ENCODE data around the gene OTUB2. TPM values are rescaled to one million over a fixed set of nuclear protein-coding genes. Genes with fewer than 3 reads are reported as not detected.

Gene OTUB2
- total RNA-seq, 4 donors from 2014 or later: 2.1 to 10.3 (median 7.4) TPM

- Histone ChIP-seq H3K27ac (peak overlapping the region in 3 of 4 donors; percentile 31 to 47 (median 39)), H3K4me1 (peaks cover 0 to 45% (median 6%) of the 10 kb centered on the region in 3 donors), H3K36me3 (no peaks in the 10 kb centered on the region), H3K27me3 (peaks cover 0 to 15% (median 0%) of the 10 kb centered on the region in 4 donors), H3K4me3 (no peak overlapping the region), H3K9me3 (no peaks in the 10 kb centered on the region)
- TF ChIP-seq CTCF (IDR thresholded peaks at IDR 0.05): no peak
- TF ChIP-seq POLR2A (IDR thresholded peaks at IDR 0.05): no peak
- intact Hi-C loops (cut with DNase I): no loop called here
- DNase-seq: no peak
- WGBS, 2 donors: 66 to 79% methylated on average over 3 to 4 of the region's 4 CpGs
These were observed 47.4 kb upstream of the OTUB2 start for GRCh38 chr14:93978735-93979134.

GRCh38 chr14:93980456-93981201, 45.5 kb upstream of the OTUB2 start:
- Histone ChIP-seq H3K9me3 (no peaks in the 10 kb centered on the region), H3K4me3 (no peak overlapping the region), H3K36me3 (no peaks in the 10 kb centered on the region), H3K27ac (peak overlapping the region in 3 of 4 donors; percentile 55 to 85 (median 70)), H3K27me3 (peaks cover 0 to 18% (median 0%) of the 10 kb centered on the region in 4 donors), H3K4me1 (peaks cover 0 to 53% (median 6%) of the 10 kb centered on the region in 3 donors)
- intact Hi-C loops (cut with DNase I): no loop called here
- TF ChIP-seq CTCF (IDR thresholded peaks at IDR 0.05) (no peak), POLR2A (IDR thresholded peaks at IDR 0.05) (no peak)
- WGBS, 2 donors: 54 to 59% methylated on average over 4 to 7 of the region's 11 CpGs
- DNase-seq: no peak

- H3K27me3 ChIP-seq: peaks cover 0 to 14% (median 0%) of the 10 kb centered on the region in 4 donors
- peak overlapping the region in 3 of 4 donors; percentile 55 to 85 (median 70) for H3K27ac ChIP-seq
- H3K36me3 ChIP-seq: no peaks in the 10 kb centered on the region
- H3K4me3 ChIP-seq: no peak overlapping the region
- H3K9me3 ChIP-seq: no peaks in the 10 kb centered on the region
- H3K4me1 ChIP-seq: peaks cover 0 to 44% (median 6%) of the 10 kb centered on the region in 3 donors
- DNase-seq: no peak
- 80 to 82% methylated on average over 1 to 5 of the region's 9 CpGs for whole genome bisulfite sequencing, 2 donors
- no peak for TF ChIP-seq POLR2A (IDR thresholded peaks at IDR 0.05)
- TF ChIP-seq CTCF (IDR thresholded peaks at IDR 0.05): no peak
- intact Hi-C loops (cut with DNase I): no loop called here
These were observed 44.6 kb upstream of the OTUB2 start for GRCh38 chr14:93981316-93982229.

- TF ChIP-seq POLR2A (IDR thresholded peaks at IDR 0.05): no peak
- TF ChIP-seq CTCF (IDR thresholded peaks at IDR 0.05): no peak
- 90 to 100% methylated on average over 1 to 7 of the region's 10 CpGs for WGBS, 2 donors
- no peak overlapping the region for H3K4me3 ChIP-seq
- H3K4me1 ChIP-seq: peaks cover 0 to 41% (median 13%) of the 10 kb centered on the region in 3 donors
- intact Hi-C loops (cut with DNase I): no loop called here
- H3K9me3 ChIP-seq: no peaks in the 10 kb centered on the region
- no peaks in the 10 kb centered on the region for H3K36me3 ChIP-seq
- H3K27ac ChIP-seq: peak overlapping the region in 3 of 4 donors; percentile 27 to 85 (median 70)
- no peak for DNase-seq
- peaks cover 0 to 13% (median 0%) of the 10 kb centered on the region in 4 donors for H3K27me3 ChIP-seq
These were observed 43.7 kb upstream of the OTUB2 start for GRCh38 chr14:93982230-93983007.

Measured in esophagus squamous epithelium (tissue), 5 donors.